HepG2 (cell line): ENCODE measurements around the gene NXN. TPM values are rescaled to one million over a fixed set of nuclear protein-coding genes. Genes with fewer than 3 reads are reported as not detected.
"Not testable (repeated sequence)": the region's sequence is repeated elsewhere in the genome, so short reads cannot be mapped to it uniquely, and the experiment has no call there.

ENCODE experiments used
- ATAC-seq: fragments of 200-7000 bp; cut with Tn5 transposase; 3 replicates; pipeline ENCODE4 v1.9.1; 2020; ENCODE audit warnings: mild to moderate bottlenecking, moderate library complexity
- BruUV-seq: library from RNA; stranded (reverse); fragments of 400-500 nt; replicated peaks from 2 replicates; lab custom pipeline; 2021; lab: Mats Ljungman, UMichigan
- CTCF ChIA-PET: fragments of 300-600 bp; formaldehyde crosslinking; extraction: SDS; loops from one replicate; lab custom pipeline; 2021; ENCODE audit warnings: low total read pairs, inconsistent platforms, low intra/inter-chr PET ratio; lab: Yijun Ruan, JAX
- POLR2A ChIA-PET: fragments of 350-600 bp; sonication (Branson Sonifier 250); formaldehyde crosslinking; loops from one replicate; lab custom pipeline; 2020; ENCODE audit warnings: antibody characterized with exemption, inconsistent platforms; lab: Yijun Ruan, JAX
- DNase-seq: peaks from one replicate; pipeline ENCODE4 v3.0.0-alpha.2; 2015; ENCODE audit warnings: low spot score
- FAIRE-seq: peaks from 3 replicates; lab custom pipeline; 2011; peaks lifted over from hg19 to GRCh38; lab: Jason Lieb, UNC
- H2AFZ ChIP-seq: one replicate; pipeline ENCODE4 v1.6.1; 2011; ENCODE audit warnings: low read length, inconsistent platforms
- H3K27ac ChIP-seq: fragments of 300-600 bp; 3 replicates; pipeline ENCODE4 v1.8.0; 2011; ENCODE audit warnings: mixed run types, mild to moderate bottlenecking, mixed read lengths, low read length, inconsistent platforms; ENCODE audit not compliant: insufficient read depth; ENCODE audit errors: extremely low read length
- H3K27me3 ChIP-seq, 2 experiments: fragments of 200-600 bp in 1 of 2; 2 replicates in 1 of 2; 3 replicates in 1 of 2; pipeline versions ENCODE4 v1.6.0 to v1.8.0; 2011; ENCODE audit warnings: low read length in 2 of 2, mild to moderate bottlenecking in 2 of 2, moderate library complexity in 2 of 2, inconsistent platforms in 1 of 2; ENCODE audit not compliant: insufficient read depth in 2 of 2, control insufficient read depth in 1 of 2
- H3K36me3 ChIP-seq, 2 experiments: fragments of 200-600 bp in 1 of 2; replicated peaks in 1 of 2; 2 replicates in 1 of 2; 3 replicates in 1 of 2; pipeline versions ENCODE4 v1.5.1 to v1.8.0; 2011; ENCODE audit warnings: low read length in 2 of 2, inconsistent platforms in 1 of 2; ENCODE audit not compliant: insufficient read depth in 2 of 2, control insufficient read depth in 1 of 2
- H3K4me1 ChIP-seq: 2 replicates; pipeline ENCODE4 v1.5.1; 2012; ENCODE audit warnings: low read length, inconsistent platforms; ENCODE audit not compliant: insufficient read depth
- H3K4me2 ChIP-seq: 2 replicates; pipeline ENCODE4 v1.6.0; 2011; ENCODE audit warnings: low read depth, low read length, inconsistent platforms
- H3K4me3 ChIP-seq, 3 experiments: fragments of 200-600 bp in 1 of 3; sonication (generic), shearing (Covaris generic) in 1 of 3; replicated peaks in 1 of 3; 2 replicates each; pipeline ENCODE4 v1.5.1; 2011 to 2016; ENCODE audit warnings: low read length in 3 of 3, inconsistent platforms in 2 of 3, low read depth in 2 of 3, mild to moderate bottlenecking in 2 of 3, control low read depth in 1 of 3, mixed read lengths in 1 of 3; ENCODE audit not compliant: insufficient read depth in 1 of 3
- H3K79me2 ChIP-seq: one replicate; pipeline ENCODE4 v1.6.1; 2011; ENCODE audit warnings: low read length, inconsistent platforms; ENCODE audit not compliant: insufficient read depth
- H3K9ac ChIP-seq: 2 replicates; pipeline ENCODE4 v1.6.0; 2011; ENCODE audit warnings: mild to moderate bottlenecking, low read depth, low read length, inconsistent platforms; ENCODE audit not compliant: insufficient read depth
- H3K9me3 ChIP-seq: 2 replicates; pipeline ENCODE4 v1.5.1; 2012; ENCODE audit warnings: mild to moderate bottlenecking, low read length
- H4K20me1 ChIP-seq: 2 replicates; pipeline ENCODE4 v1.6.0; 2011; ENCODE audit warnings: inconsistent platforms, mild to moderate bottlenecking, low read length, moderate library complexity; ENCODE audit not compliant: insufficient read depth
- BCL6 ChIP-seq: IDR thresholded peaks from 2 replicates; pipeline ENCODE4 v1.6.1; 2016; ENCODE audit warnings: missing genetic modification reagents, missing compliant biosample characterization
- DBP ChIP-seq: sonication (generic); formaldehyde crosslinking; IDR thresholded peaks from 2 replicates; pipeline ENCODE4 v1.4.0; 2020; ENCODE audit warnings: missing genetic modification reagents; ENCODE audit errors: not compliant biosample characterization
- EP300 ChIP-seq, 3 experiments: sonication (generic) in 1 of 3; formaldehyde crosslinking in 1 of 3; IDR thresholded peaks; 2 replicates each; pipeline versions ENCODE4 v1.5.1 to v1.6.1; 2011 to 2020; ENCODE audit warnings: low read depth in 2 of 3, low read length in 2 of 3, borderline replicate concordance in 1 of 3, improper control_type of control experiment in 1 of 3, mild to moderate bottlenecking in 1 of 3, missing genetic modification reagents in 1 of 3, moderate library complexity in 1 of 3
- GLI4 ChIP-seq: sonication (generic); formaldehyde crosslinking; IDR thresholded peaks from 2 replicates; pipeline ENCODE4 v1.5.1; 2020; ENCODE audit warnings: missing genetic modification reagents, mild to moderate bottlenecking, moderate library complexity, borderline replicate concordance
- MATR3 ChIP-seq: sonication (generic); formaldehyde crosslinking; IDR thresholded peaks from 2 replicates; pipeline ENCODE4 v1.4.0; 2020; ENCODE audit warnings: missing genetic modification reagents
- MTF1 ChIP-seq: sonication (generic); formaldehyde crosslinking; IDR thresholded peaks from 2 replicates; pipeline ENCODE4 v1.5.0; 2020; ENCODE audit warnings: missing genetic modification reagents
- SIX1 ChIP-seq: sonication (generic); formaldehyde crosslinking; IDR thresholded peaks from 2 replicates; pipeline ENCODE4 v1.4.0; 2020; ENCODE audit warnings: missing genetic modification reagents, borderline replicate concordance
- SIX4 ChIP-seq: sonication (generic); formaldehyde crosslinking; IDR thresholded peaks from 2 replicates; pipeline ENCODE4 v1.4.0; 2020; ENCODE audit warnings: missing genetic modification reagents
- SRSF1 ChIP-seq: fragments of 200-400 bp; formaldehyde crosslinking; optimal IDR thresholded peaks from 2 replicates; pipeline ENCODE3; 2017; ENCODE audit warnings: mild to moderate bottlenecking, low read depth, low read length, moderate library complexity
- ZBTB38 ChIP-seq: sonication (generic); formaldehyde crosslinking; IDR thresholded peaks from 2 replicates; pipeline ENCODE4 v1.5.1; 2020; ENCODE audit warnings: mild to moderate bottlenecking, missing genetic modification reagents
- ZFYVE20 ChIP-seq: sonication (generic); formaldehyde crosslinking; IDR thresholded peaks from 2 replicates; pipeline ENCODE4 v1.8.0; 2023; ENCODE audit warnings: low read depth, mild to moderate bottlenecking, moderate library complexity, missing genetic modification reagents, borderline replicate concordance
- ZHX1 ChIP-seq: sonication (generic); formaldehyde crosslinking; IDR thresholded peaks from 2 replicates; pipeline ENCODE4 v1.8.1; 2022; ENCODE audit warnings: low read depth, mild to moderate bottlenecking, missing genetic modification reagents
- ZNF101 ChIP-seq: sonication (generic); formaldehyde crosslinking; IDR thresholded peaks from 2 replicates; pipeline ENCODE4 v1.4.0; 2020; ENCODE audit warnings: mild to moderate bottlenecking, low read depth, missing genetic modification reagents, borderline replicate concordance
- ZNF484 ChIP-seq: sonication (generic); formaldehyde crosslinking; IDR thresholded peaks from 2 replicates; pipeline ENCODE4 v1.5.1; 2020; ENCODE audit warnings: mild to moderate bottlenecking, low read depth, missing genetic modification reagents, borderline replicate concordance
- WGBS: methylation state at CpG from one replicate; pipeline ENCODE4 v1.1.6; 2017; ENCODE audit warnings: low lambda C conversion rate; 5-methylcytosine and 5-hydroxymethylcytosine counted together
- in situ Hi-C: cut with HindIII; loops from 2 replicates; pipeline ENCODE4 v1.10.0; 2017; ENCODE audit warnings: low pct_unique_long_range_greater_than_20kb; ENCODE audit not compliant: extremely low pct_ligation_motif_present
- intact Hi-C: fragments of 100-400 bp; cut with micrococcal nuclease; formaldehyde crosslinking; loops from one replicate; pipeline ENCODE4 v1.10.0; 2022; ENCODE audit not compliant: unreplicated experiment
- polyA plus RNA-seq, 8 experiments: library from polyadenylated mRNA; depleted of rRNA in 3 of 8; stranded (reverse) in 7 of 8; unstranded in 1 of 8; fragments of >200 nt; fragmentation: Illumina TruSeq in 4 of 8; extraction: Trizol in 4 of 8; gene quantifications; 2 replicates each; pipeline versions ENCODE4 v1.2.1 to v1.2.3, GENCODE V29; 2011 to 2016; ENCODE audit warnings: low read depth in 4 of 8, missing spikeins in 1 of 8, mixed read lengths in 1 of 8; ENCODE audit not compliant: insufficient read depth in 1 of 8
- total RNA-seq, 5 experiments: library from RNA; depleted of rRNA; stranded (reverse); fragments of >200 nt; fragmentation: Illumina TruSeq; extraction: Trizol; gene quantifications; 2 replicates each; pipeline ENCODE4 v1.2.3, GENCODE V29; 2016; ENCODE audit warnings: low read depth in 1 of 5

NXN gene
- total and polyA plus RNA-seq, 2 of the 13 experiments (the other 11 are each of a cell fraction or from before 2014, with no cell fraction given), result 22.2 to 24.3 TPM

GRCh38 chr17:830381-830780 is 149.2 kb downstream of the NXN start (continued):
- TF ChIP-seq ZHX1 (CRISPR knock-in tag) (no peak), DBP (CRISPR knock-in tag) (no peak), ZNF101 (no peak), SIX1 (CRISPR knock-in tag) (no peak), SIX4 (CRISPR knock-in tag) (no peak), ZBTB38 (CRISPR knock-in tag) (no peak), GLI4 (CRISPR knock-in tag) (no peak), MTF1 (CRISPR knock-in tag) (no peak), ZFYVE20 (no peak), MATR3 (CRISPR knock-in tag) (no peak), SRSF1 (no peak), ZNF484 (CRISPR knock-in tag) (no peak), BCL6 (CRISPR knock-in tag) (no peak), EP300 (IDR thresholded peaks at IDR 0.05; ENCODE audit: low read depth in 2 of 2, low read length in 2 of 2) (no peak), EP300 (CRISPR knock-in tag; IDR thresholded peaks at IDR 0.05; ENCODE audit: borderline replicate concordance) (no peak)

GRCh38 chr17:829614-830013 is 150.0 kb downstream of the NXN start:
- H3K36me3 ChIP-seq, H3K4me1 ChIP-seq, H3K79me2 ChIP-seq, H4K20me1 ChIP-seq, FAIRE-seq, H3K4me2 ChIP-seq, BruUV-seq, H3K9me3 ChIP-seq, in situ Hi-C loops, H2AFZ ChIP-seq, CTCF ChIA-PET, intact Hi-C loops, H3K27ac ChIP-seq, H3K9ac ChIP-seq, H3K27me3 ChIP-seq, H3K4me3 ChIP-seq, POLR2A ChIA-PET, DNase-seq, ATAC-seq: not testable (repeated sequence)
- 79% methylated on average over 3 of the region's 3 CpGs for WGBS
